Gastrocnemius medialis (tissue), 4 donors: ENCODE data around the gene TCERG1L.

Experiments
- POLR2A ChIP-seq, 2 donors: fragments of 450-650 bp; IDR thresholded peaks; one replicate each; pipeline ENCODE4 v1.6.1; 2017; ENCODE audit warnings: antibody characterized with exemption in 2 of 2, mild to moderate bottlenecking in 2 of 2, moderate library complexity in 2 of 2
- TF ChIP-seq, protein P1 (sequence below), 5 experiments: fragments of 450-650 bp in 3 of 5; fragments of 200-600 bp in 2 of 5; sonication (generic) in 2 of 5; IDR thresholded peaks in 4 of 5; conservative IDR thresholded peaks in 1 of 5; 1 replicate in 4 of 5; 2 replicates in 1 of 5; pipeline ENCODE4 v1.5.1; 2016 to 2019; ENCODE audit warnings: antibody characterized with exemption in 5 of 5, mild to moderate bottlenecking in 3 of 5, moderate library complexity in 3 of 5

- no peak for TF ChIP-seq POLR2A (IDR thresholded peaks at IDR 0.05)
- TF ChIP-seq, protein P1, sequence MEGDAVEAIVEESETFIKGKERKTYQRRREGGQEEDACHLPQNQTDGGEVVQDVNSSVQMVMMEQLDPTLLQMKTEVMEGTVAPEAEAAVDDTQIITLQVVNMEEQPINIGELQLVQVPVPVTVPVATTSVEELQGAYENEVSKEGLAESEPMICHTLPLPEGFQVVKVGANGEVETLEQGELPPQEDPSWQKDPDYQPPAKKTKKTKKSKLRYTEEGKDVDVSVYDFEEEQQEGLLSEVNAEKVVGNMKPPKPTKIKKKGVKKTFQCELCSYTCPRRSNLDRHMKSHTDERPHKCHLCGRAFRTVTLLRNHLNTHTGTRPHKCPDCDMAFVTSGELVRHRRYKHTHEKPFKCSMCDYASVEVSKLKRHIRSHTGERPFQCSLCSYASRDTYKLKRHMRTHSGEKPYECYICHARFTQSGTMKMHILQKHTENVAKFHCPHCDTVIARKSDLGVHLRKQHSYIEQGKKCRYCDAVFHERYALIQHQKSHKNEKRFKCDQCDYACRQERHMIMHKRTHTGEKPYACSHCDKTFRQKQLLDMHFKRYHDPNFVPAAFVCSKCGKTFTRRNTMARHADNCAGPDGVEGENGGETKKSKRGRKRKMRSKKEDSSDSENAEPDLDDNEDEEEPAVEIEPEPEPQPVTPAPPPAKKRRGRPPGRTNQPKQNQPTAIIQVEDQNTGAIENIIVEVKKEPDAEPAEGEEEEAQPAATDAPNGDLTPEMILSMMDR (IDR thresholded peaks at IDR 0.05 in 4 of 5, conservative IDR thresholded peaks at IDR 0.05 in 1 of 5), result no peak
Observed at GRCh38 chr10:131271195-131271880, 40.2 kb downstream of the TCERG1L start.
